ENCODE data around the gene NTNG1. TPM values are rescaled to one million over a fixed set of nuclear protein-coding genes. Genes with fewer than 3 reads are reported as not detected.

The NTNG1 gene
- total RNA-seq, 2 donors from 2014 or later, result 2.5 to 2.6 TPM

DNA sequence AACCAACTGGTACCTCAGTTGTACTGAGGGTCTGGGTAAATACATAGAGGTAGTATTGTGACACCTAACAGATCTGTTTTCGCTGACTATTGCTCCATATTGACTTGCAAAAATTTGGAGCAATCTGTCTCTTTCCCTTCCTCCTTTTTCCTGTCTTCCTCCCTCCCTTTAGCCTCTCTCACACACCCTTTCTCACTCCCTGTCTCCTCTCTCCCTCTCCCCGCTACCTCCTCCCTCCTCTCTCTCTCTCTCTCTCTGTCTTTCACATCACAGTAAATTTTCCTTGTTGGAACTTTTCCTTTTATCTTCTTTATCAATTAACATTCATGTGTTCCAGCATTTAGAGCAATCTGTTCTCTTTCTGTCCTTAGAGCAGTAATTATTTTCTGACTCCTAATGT, 278.2 kb downstream of the NTNG1 start:
- H3K27me3 ChIP-seq (ENCODE audit: control insufficient read depth, insufficient read depth, low read length, poor library complexity, severe bottlenecking), result no peaks in the 10 kb centered on the region
- H3K4me3 ChIP-seq (ENCODE audit: low read length), result no peak overlapping the region
- peaks cover 12% of the 10 kb centered on the region for H3K4me1 Mint-ChIP-seq
- H3K27me3 Mint-ChIP-seq (ENCODE audit: insufficient read depth), result no peaks in the 10 kb centered on the region
- TF ChIP-seq, protein P1, sequence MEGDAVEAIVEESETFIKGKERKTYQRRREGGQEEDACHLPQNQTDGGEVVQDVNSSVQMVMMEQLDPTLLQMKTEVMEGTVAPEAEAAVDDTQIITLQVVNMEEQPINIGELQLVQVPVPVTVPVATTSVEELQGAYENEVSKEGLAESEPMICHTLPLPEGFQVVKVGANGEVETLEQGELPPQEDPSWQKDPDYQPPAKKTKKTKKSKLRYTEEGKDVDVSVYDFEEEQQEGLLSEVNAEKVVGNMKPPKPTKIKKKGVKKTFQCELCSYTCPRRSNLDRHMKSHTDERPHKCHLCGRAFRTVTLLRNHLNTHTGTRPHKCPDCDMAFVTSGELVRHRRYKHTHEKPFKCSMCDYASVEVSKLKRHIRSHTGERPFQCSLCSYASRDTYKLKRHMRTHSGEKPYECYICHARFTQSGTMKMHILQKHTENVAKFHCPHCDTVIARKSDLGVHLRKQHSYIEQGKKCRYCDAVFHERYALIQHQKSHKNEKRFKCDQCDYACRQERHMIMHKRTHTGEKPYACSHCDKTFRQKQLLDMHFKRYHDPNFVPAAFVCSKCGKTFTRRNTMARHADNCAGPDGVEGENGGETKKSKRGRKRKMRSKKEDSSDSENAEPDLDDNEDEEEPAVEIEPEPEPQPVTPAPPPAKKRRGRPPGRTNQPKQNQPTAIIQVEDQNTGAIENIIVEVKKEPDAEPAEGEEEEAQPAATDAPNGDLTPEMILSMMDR (conservative IDR thresholded peaks at IDR 0.05), result no peak
- no peaks in the 10 kb centered on the region for H3K9me3 ChIP-seq (ENCODE audit: control insufficient read depth, low read length)
- no peak overlapping the region for H3K27ac ChIP-seq (ENCODE audit: low read depth, low read length)
- no peak overlapping the region for H3K4me3 Mint-ChIP-seq
- H3K36me3 Mint-ChIP-seq (ENCODE audit: low read depth), result no peaks in the 10 kb centered on the region
- WGBS, 2 experiments (ENCODE audit: insufficient coverage in 1 of 2, insufficient read length in 1 of 2), result 85 to 89% methylated on average over 2 of the region's 2 CpGs
- H3K36me3 ChIP-seq (ENCODE audit: control insufficient read depth, insufficient read depth, low read length), result no peaks in the 10 kb centered on the region
- H3K27ac Mint-ChIP-seq, result no peak overlapping the region
- no peak for DNase-seq
- no peak overlapping the region for H3K9ac ChIP-seq (ENCODE audit: extremely low read depth, low read length, poor library complexity, severe bottlenecking)
- no peaks in the 10 kb centered on the region for H3K4me1 ChIP-seq (ENCODE audit: control insufficient read depth, insufficient read depth, low read length)
- H3K9me3 Mint-ChIP-seq, result no peaks in the 10 kb centered on the region

DNA sequence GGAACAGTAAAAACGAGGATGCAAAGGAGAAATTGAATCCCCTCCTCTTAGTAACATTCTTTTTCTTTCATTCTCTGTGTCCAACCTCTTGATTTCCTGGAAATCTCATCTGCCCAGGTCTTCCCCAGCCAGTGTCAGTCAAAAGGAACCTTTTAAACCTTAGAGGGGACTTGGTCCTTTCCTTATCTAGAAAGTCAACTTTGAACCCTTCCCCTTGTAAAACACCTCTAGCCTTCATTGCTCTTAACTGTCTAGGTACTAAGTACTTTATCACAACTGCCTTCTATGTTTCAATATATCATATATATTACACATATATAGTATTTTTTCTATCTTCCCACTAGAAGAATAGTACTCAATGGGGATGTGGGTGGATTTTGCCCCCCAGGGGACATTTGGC, 282.1 kb downstream of the NTNG1 start:
- no peak overlapping the region for H3K4me3 ChIP-seq (ENCODE audit: low read length)
- no peaks in the 10 kb centered on the region for H3K27me3 ChIP-seq (ENCODE audit: control insufficient read depth, insufficient read depth, low read length, poor library complexity, severe bottlenecking)
- no peak for DNase-seq
- no peaks in the 10 kb centered on the region for H3K9me3 Mint-ChIP-seq
- H3K27me3 Mint-ChIP-seq (ENCODE audit: insufficient read depth), result no peaks in the 10 kb centered on the region
- TF ChIP-seq, protein P1 (conservative IDR thresholded peaks at IDR 0.05), result no peak
- no peak overlapping the region for H3K27ac ChIP-seq (ENCODE audit: low read depth, low read length)
- no peaks in the 10 kb centered on the region for H3K4me1 ChIP-seq (ENCODE audit: control insufficient read depth, insufficient read depth, low read length)
- H3K36me3 Mint-ChIP-seq (ENCODE audit: low read depth), result no peaks in the 10 kb centered on the region
- no peak overlapping the region for H3K27ac Mint-ChIP-seq
- no peak overlapping the region for H3K9ac ChIP-seq (ENCODE audit: extremely low read depth, low read length, poor library complexity, severe bottlenecking)
- H3K4me1 Mint-ChIP-seq, result no peaks in the 10 kb centered on the region
- no peaks in the 10 kb centered on the region for H3K9me3 ChIP-seq (ENCODE audit: control insufficient read depth, low read length)
- WGBS, 2 experiments (ENCODE audit: insufficient coverage in 1 of 2, insufficient read length in 1 of 2), result 86 to 87% methylated on average over 1 of the region's 1 CpG
- H3K36me3 ChIP-seq (ENCODE audit: control insufficient read depth, insufficient read depth, low read length), result no peaks in the 10 kb centered on the region
- no peak overlapping the region for H3K4me3 Mint-ChIP-seq

DNA sequence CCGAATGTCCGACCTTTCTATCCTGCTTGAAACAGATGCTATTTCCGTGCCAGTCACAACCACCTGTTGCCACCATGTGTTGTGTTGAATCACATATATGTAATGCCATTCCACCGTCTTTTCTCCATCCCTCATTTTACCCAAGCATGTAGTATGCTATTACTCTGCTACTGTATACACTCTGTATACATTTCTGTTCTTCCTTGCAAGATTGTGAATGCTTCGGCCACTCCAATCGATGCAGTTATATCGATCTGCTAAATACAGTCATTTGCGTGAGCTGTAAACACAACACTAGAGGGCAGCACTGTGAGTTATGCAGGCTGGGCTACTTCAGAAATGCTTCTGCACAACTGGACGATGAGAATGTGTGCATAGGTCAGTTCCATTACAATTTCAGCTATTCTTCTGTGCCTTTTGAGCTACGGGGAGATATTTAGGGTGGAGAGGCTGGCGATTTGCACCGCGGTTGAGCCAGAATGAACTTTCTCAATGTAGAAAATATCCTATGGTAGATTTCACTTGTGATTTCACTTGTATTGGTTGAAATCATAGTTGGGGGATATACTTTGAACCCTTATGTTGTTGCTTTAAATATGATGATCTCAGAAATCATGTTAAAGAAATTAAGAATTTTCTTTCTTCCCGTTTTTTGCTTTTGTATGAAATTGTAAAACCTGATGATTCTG, 289.8 kb downstream of the NTNG1 start:
- Histone ChIP-seq H3K9me3 (ENCODE audit: control insufficient read depth, low read length) (no peaks in the 10 kb centered on the region), H3K9ac (ENCODE audit: extremely low read depth, low read length, poor library complexity, severe bottlenecking) (no peak overlapping the region), H3K4me1 (ENCODE audit: control insufficient read depth, insufficient read depth, low read length) (no peaks in the 10 kb centered on the region), H3K36me3 (ENCODE audit: control insufficient read depth, insufficient read depth, low read length) (no peaks in the 10 kb centered on the region), H3K27me3 (ENCODE audit: control insufficient read depth, insufficient read depth, low read length, poor library complexity, severe bottlenecking) (no peaks in the 10 kb centered on the region), H3K4me3 (ENCODE audit: low read length) (no peak overlapping the region), H3K27ac (ENCODE audit: low read depth, low read length) (no peak overlapping the region)
- Mint-ChIP-seq H3K27me3 (ENCODE audit: insufficient read depth) (no peaks in the 10 kb centered on the region), H3K9me3 (no peaks in the 10 kb centered on the region), H3K27ac (no peak overlapping the region), H3K4me3 (no peak overlapping the region), H3K4me1 (peaks cover 12% of the 10 kb centered on the region), H3K36me3 (ENCODE audit: low read depth) (no peaks in the 10 kb centered on the region)
- 86 to 90% methylated on average over 13 to 14 of the region's 14 CpGs for WGBS, 2 experiments (ENCODE audit: insufficient coverage in 1 of 2, insufficient read length in 1 of 2)
- DNase-seq, result peak; percentile 72
- TF ChIP-seq, protein P1 (conservative IDR thresholded peaks at IDR 0.05), result peak; percentile 92
